WTC11 (cell line): ENCODE measurements around the gene ZNF646. TPM values are rescaled to one million over a fixed set of nuclear protein-coding genes. Genes with fewer than 3 reads are reported as not detected.

Source experiments
- ATAC-seq: fragments of 200-7000 bp; cut with Tn5 transposase; 2 replicates; pipeline ENCODE4 v1.10.0; 2021; ENCODE audit warnings: mild to moderate bottlenecking, moderate library complexity
- CTCF ChIA-PET: fragments of 300-600 bp; sonication (Branson Sonifier 250); formaldehyde crosslinking; loops from one replicate; lab custom pipeline; 2021; ENCODE audit warnings: antibody characterized with exemption; lab: Charles Lee
- POLR2A ChIA-PET: fragments of 350-600 bp; sonication (Branson Sonifier 250); formaldehyde crosslinking; loops from one replicate; lab custom pipeline; 2021; ENCODE audit warnings: antibody characterized with exemption; lab: Charles Lee
- DNase-seq: peaks from one replicate; pipeline ENCODE4 v3.0.0; 2021; ENCODE audit warnings: low spot score
- H3K27ac Mint-ChIP-seq: 2 replicates; pipeline ENCODE4 v1.8.0; 2021; ENCODE audit warnings: mixed read lengths
- H3K27me3 Mint-ChIP-seq: 2 replicates; pipeline ENCODE4 v1.8.0; 2021; ENCODE audit warnings: low read depth, mild to moderate bottlenecking, moderate library complexity, mixed read lengths
- H3K36me3 Mint-ChIP-seq: 2 replicates; pipeline ENCODE4 v1.8.0; 2021; ENCODE audit warnings: mixed read lengths
- H3K4me1 Mint-ChIP-seq: 2 replicates; pipeline ENCODE4 v1.8.0; 2022; ENCODE audit warnings: mixed read lengths
- H3K4me3 Mint-ChIP-seq: 2 replicates; pipeline ENCODE4 v1.8.0; 2021; ENCODE audit warnings: mild to moderate bottlenecking, moderate library complexity, mixed read lengths
- H3K9me3 Mint-ChIP-seq: 2 replicates; pipeline ENCODE4 v1.8.0; 2021; ENCODE audit warnings: mixed read lengths
- ATF1 ChIP-seq: sonication (generic); formaldehyde crosslinking; IDR thresholded peaks from 2 replicates; pipeline ENCODE4 v1.8.1; 2023; ENCODE audit warnings: mild to moderate bottlenecking, moderate library complexity, missing genetic modification reagents
- ELF4 ChIP-seq: sonication (generic); formaldehyde crosslinking; IDR thresholded peaks from 2 replicates; pipeline ENCODE4 v1.8.1; 2022; ENCODE audit warnings: low read depth, mild to moderate bottlenecking, moderate library complexity, missing genetic modification reagents
- ETV6 ChIP-seq: sonication (generic); formaldehyde crosslinking; IDR thresholded peaks from 2 replicates; pipeline ENCODE4 v1.8.1; 2022; ENCODE audit warnings: mild to moderate bottlenecking, missing genetic modification reagents
- FOXK1 ChIP-seq: sonication (generic); formaldehyde crosslinking; IDR thresholded peaks from 2 replicates; pipeline ENCODE4 v1.8.0; 2022; ENCODE audit warnings: mild to moderate bottlenecking, moderate library complexity, missing genetic modification reagents
- GABPB1 ChIP-seq: sonication (generic); formaldehyde crosslinking; IDR thresholded peaks from 2 replicates; pipeline ENCODE4 v1.8.1; 2023; ENCODE audit warnings: mild to moderate bottlenecking, missing genetic modification reagents
- JAZF1 ChIP-seq: fragments of 250-450 bp; sonication (Bioruptor Pico); IDR thresholded peaks from 2 replicates; pipeline ENCODE4 v1.9.0; 2021; ENCODE audit warnings: moderate library complexity, mild to moderate bottlenecking, inconsistent platforms
- KAT7 ChIP-seq: sonication (generic); formaldehyde crosslinking; IDR thresholded peaks from 2 replicates; pipeline ENCODE4 v1.8.1; 2023; ENCODE audit warnings: missing genetic modification reagents, mild to moderate bottlenecking, borderline replicate concordance
- MYBL2 ChIP-seq: sonication (generic); formaldehyde crosslinking; IDR thresholded peaks from 2 replicates; pipeline ENCODE4 v1.8.1; 2023; ENCODE audit warnings: mild to moderate bottlenecking, moderate library complexity, missing genetic modification reagents
- NR2C2 ChIP-seq: sonication (generic); formaldehyde crosslinking; IDR thresholded peaks from 2 replicates; pipeline ENCODE4 v1.8.0; 2022; ENCODE audit warnings: mild to moderate bottlenecking, missing genetic modification reagents
- RELA ChIP-seq: sonication (generic); formaldehyde crosslinking; IDR thresholded peaks from 2 replicates; pipeline ENCODE4 v1.8.1; 2022; ENCODE audit warnings: missing genetic modification reagents, mild to moderate bottlenecking, borderline replicate concordance
- TEAD4 ChIP-seq: sonication (generic); formaldehyde crosslinking; IDR thresholded peaks from 2 replicates; pipeline ENCODE4 v1.8.0; 2022; ENCODE audit warnings: mild to moderate bottlenecking, missing genetic modification reagents
- ZNF219 ChIP-seq: sonication (generic); formaldehyde crosslinking; IDR thresholded peaks from 2 replicates; pipeline ENCODE4 v1.8.0; 2023; ENCODE audit warnings: missing genetic modification reagents, mild to moderate bottlenecking, borderline replicate concordance
- ZNF263 ChIP-seq: sonication (generic); formaldehyde crosslinking; IDR thresholded peaks from 2 replicates; pipeline ENCODE4 v1.8.1; 2022; ENCODE audit warnings: low read depth, mild to moderate bottlenecking, moderate library complexity, missing genetic modification reagents
- ZNF396 ChIP-seq: fragments of 250-450 bp; sonication (Bioruptor Pico); IDR thresholded peaks from 2 replicates; pipeline ENCODE4 v1.8.0; 2021; ENCODE audit warnings: mild to moderate bottlenecking, moderate library complexity, borderline replicate concordance
- total RNA-seq: library from RNA; stranded (reverse); gene quantifications from 3 replicates; pipeline ENCODE4 v1.2.3, GENCODE V29; 2021
- TF ChIP-seq, protein P1 (sequence below): fragments of 250-450 bp; sonication (Bioruptor Pico); IDR thresholded peaks from 2 replicates; pipeline ENCODE4 v1.9.0; 2021; ENCODE audit warnings: mild to moderate bottlenecking
- TF ChIP-seq, protein P2 (sequence below): sonication (generic); formaldehyde crosslinking; IDR thresholded peaks from 2 replicates; pipeline ENCODE4 v1.8.0; 2023; ENCODE audit warnings: missing genetic modification reagents
- TF ChIP-seq, protein P3 (sequence below): sonication (generic); formaldehyde crosslinking; IDR thresholded peaks from 2 replicates; pipeline ENCODE4 v1.8.0; 2022; ENCODE audit warnings: mild to moderate bottlenecking, missing genetic modification reagents
- TF ChIP-seq, protein P4 (sequence below): sonication (generic); formaldehyde crosslinking; IDR thresholded peaks from 2 replicates; pipeline ENCODE4 v1.8.0; 2022; ENCODE audit warnings: missing genetic modification reagents
- TF ChIP-seq, protein P5 (sequence below): sonication (generic); formaldehyde crosslinking; IDR thresholded peaks from 2 replicates; pipeline ENCODE4 v1.8.1; 2022; ENCODE audit warnings: low read depth, mild to moderate bottlenecking, moderate library complexity, missing genetic modification reagents, borderline replicate concordance
- TF ChIP-seq, protein P6 (sequence below): fragments of 250-450 bp; sonication (Bioruptor Pico); IDR thresholded peaks from 2 replicates; pipeline ENCODE4 v1.9.0; 2021; ENCODE audit warnings: mild to moderate bottlenecking
- TF ChIP-seq, protein P7 (sequence below): sonication (generic); formaldehyde crosslinking; IDR thresholded peaks from 2 replicates; pipeline ENCODE4 v1.8.0; 2022; ENCODE audit warnings: mild to moderate bottlenecking, missing genetic modification reagents

The ZNF646 gene
- total RNA-seq, 1 experiment from 2014 or later: 29.3 TPM

DNA sequence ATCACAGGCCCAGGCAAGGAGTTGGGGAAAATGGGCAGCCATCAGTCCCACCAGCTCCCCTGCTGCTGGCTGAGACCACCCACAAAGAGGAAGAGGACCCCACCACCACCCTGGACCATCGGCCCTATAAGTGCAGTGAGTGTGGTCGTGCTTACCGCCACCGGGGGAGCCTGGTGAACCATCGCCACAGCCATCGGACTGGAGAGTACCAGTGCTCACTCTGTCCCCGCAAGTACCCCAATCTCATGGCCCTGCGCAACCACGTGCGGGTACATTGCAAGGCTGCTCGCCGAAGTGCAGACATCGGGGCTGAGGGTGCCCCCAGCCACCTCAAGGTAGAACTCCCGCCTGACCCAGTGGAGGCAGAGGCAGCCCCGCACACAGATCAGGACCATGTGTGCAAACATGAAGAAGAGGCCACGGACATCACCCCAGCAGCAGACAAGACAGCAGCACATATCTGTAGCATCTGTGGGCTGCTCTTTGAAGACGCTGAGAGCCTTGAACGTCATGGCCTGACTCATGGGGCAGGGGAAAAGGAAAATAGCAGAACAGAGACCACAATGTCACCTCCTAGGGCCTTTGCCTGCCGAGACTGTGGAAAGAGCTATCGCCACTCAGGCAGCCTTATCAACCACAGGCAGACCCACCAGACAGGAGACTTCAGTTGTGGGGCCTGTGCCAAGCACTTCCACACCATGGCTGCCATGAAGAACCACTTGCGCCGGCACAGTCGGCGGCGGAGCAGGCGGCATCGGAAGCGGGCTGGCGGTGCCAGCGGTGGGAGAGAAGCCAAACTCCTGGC is 3.6 kb downstream of the ZNF646 start:
- TF ChIP-seq ZNF263 (CRISPR knock-in tag): no peak
- TF ChIP-seq FOXK1 (CRISPR knock-in tag): no peak
- TF ChIP-seq, protein P1, sequence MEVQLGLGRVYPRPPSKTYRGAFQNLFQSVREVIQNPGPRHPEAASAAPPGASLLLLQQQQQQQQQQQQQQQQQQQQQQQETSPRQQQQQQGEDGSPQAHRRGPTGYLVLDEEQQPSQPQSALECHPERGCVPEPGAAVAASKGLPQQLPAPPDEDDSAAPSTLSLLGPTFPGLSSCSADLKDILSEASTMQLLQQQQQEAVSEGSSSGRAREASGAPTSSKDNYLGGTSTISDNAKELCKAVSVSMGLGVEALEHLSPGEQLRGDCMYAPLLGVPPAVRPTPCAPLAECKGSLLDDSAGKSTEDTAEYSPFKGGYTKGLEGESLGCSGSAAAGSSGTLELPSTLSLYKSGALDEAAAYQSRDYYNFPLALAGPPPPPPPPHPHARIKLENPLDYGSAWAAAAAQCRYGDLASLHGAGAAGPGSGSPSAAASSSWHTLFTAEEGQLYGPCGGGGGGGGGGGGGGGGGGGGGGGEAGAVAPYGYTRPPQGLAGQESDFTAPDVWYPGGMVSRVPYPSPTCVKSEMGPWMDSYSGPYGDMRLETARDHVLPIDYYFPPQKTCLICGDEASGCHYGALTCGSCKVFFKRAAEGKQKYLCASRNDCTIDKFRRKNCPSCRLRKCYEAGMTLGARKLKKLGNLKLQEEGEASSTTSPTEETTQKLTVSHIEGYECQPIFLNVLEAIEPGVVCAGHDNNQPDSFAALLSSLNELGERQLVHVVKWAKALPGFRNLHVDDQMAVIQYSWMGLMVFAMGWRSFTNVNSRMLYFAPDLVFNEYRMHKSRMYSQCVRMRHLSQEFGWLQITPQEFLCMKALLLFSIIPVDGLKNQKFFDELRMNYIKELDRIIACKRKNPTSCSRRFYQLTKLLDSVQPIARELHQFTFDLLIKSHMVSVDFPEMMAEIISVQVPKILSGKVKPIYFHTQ: no peak
- TF ChIP-seq MYBL2 (CRISPR knock-in tag): no peak
- TF ChIP-seq, protein P2, sequence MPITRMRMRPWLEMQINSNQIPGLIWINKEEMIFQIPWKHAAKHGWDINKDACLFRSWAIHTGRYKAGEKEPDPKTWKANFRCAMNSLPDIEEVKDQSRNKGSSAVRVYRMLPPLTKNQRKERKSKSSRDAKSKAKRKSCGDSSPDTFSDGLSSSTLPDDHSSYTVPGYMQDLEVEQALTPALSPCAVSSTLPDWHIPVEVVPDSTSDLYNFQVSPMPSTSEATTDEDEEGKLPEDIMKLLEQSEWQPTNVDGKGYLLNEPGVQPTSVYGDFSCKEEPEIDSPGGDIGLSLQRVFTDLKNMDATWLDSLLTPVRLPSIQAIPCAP (CRISPR knock-in tag): no peak
- TF ChIP-seq, protein P3, sequence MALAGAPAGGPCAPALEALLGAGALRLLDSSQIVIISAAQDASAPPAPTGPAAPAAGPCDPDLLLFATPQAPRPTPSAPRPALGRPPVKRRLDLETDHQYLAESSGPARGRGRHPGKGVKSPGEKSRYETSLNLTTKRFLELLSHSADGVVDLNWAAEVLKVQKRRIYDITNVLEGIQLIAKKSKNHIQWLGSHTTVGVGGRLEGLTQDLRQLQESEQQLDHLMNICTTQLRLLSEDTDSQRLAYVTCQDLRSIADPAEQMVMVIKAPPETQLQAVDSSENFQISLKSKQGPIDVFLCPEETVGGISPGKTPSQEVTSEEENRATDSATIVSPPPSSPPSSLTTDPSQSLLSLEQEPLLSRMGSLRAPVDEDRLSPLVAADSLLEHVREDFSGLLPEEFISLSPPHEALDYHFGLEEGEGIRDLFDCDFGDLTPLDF (CRISPR knock-in tag): no peak
- no peak for TF ChIP-seq ELF4 (CRISPR knock-in tag)
- POLR2A ChIA-PET: interaction anchor here (0.6 kb wide), 1 partner anchor 77 kb away, joined by 3 read pairs; no protein-coding TSS in a partner anchor

DNA sequence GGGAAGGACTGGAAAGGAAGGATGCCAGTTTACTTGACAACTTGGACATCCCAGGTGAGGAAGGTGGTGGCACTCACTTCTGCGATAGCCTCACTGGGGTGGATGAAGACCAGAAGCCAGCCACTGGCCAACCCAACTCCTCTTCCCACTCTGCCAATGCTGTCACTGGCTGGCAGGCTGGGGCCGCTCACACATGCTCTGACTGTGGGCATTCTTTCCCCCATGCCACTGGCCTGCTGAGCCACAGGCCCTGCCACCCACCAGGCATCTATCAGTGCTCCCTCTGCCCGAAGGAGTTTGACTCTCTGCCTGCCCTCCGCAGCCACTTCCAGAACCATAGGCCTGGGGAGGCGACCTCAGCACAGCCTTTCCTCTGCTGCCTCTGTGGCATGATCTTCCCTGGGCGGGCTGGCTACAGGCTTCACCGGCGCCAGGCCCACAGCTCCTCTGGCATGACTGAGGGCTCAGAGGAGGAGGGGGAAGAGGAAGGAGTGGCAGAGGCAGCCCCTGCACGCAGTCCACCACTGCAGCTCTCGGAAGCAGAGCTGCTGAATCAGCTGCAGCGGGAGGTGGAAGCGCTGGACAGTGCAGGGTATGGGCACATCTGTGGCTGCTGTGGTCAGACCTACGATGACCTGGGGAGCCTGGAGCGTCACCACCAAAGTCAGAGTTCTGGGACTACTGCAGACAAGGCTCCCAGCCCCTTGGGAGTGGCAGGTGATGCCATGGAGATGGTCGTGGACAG is 4.5 kb downstream of the ZNF646 start:
- Mint-ChIP-seq H3K27me3 (no peaks in the 10 kb centered on the region), H3K4me3 (no peak overlapping the region), H3K27ac (no peak overlapping the region), H3K9me3 (no peaks in the 10 kb centered on the region), H3K4me1 (peaks cover 7% of the 10 kb centered on the region), H3K36me3 (peaks cover 30% of the 10 kb centered on the region)
- ChIA-PET CTCF (interaction anchor here (1.6 kb wide), 1 partner anchor 64 kb away, joined by 8 read pairs; no protein-coding TSS in a partner anchor), POLR2A (no interaction called here)
- ATAC-seq (no peak), DNase-seq (no peak)
- TF ChIP-seq ETV6 (CRISPR knock-in tag) (no peak), GABPB1 (CRISPR knock-in tag) (no peak), ZNF219 (CRISPR knock-in tag) (no peak), ATF1 (CRISPR knock-in tag) (no peak), NR2C2 (CRISPR knock-in tag) (no peak), JAZF1 (no peak), KAT7 (CRISPR knock-in tag) (no peak), RELA (CRISPR knock-in tag) (no peak), TEAD4 (CRISPR knock-in tag) (no peak), ZNF396 (CRISPR knock-in tag) (no peak)
- TF ChIP-seq, protein P4, sequence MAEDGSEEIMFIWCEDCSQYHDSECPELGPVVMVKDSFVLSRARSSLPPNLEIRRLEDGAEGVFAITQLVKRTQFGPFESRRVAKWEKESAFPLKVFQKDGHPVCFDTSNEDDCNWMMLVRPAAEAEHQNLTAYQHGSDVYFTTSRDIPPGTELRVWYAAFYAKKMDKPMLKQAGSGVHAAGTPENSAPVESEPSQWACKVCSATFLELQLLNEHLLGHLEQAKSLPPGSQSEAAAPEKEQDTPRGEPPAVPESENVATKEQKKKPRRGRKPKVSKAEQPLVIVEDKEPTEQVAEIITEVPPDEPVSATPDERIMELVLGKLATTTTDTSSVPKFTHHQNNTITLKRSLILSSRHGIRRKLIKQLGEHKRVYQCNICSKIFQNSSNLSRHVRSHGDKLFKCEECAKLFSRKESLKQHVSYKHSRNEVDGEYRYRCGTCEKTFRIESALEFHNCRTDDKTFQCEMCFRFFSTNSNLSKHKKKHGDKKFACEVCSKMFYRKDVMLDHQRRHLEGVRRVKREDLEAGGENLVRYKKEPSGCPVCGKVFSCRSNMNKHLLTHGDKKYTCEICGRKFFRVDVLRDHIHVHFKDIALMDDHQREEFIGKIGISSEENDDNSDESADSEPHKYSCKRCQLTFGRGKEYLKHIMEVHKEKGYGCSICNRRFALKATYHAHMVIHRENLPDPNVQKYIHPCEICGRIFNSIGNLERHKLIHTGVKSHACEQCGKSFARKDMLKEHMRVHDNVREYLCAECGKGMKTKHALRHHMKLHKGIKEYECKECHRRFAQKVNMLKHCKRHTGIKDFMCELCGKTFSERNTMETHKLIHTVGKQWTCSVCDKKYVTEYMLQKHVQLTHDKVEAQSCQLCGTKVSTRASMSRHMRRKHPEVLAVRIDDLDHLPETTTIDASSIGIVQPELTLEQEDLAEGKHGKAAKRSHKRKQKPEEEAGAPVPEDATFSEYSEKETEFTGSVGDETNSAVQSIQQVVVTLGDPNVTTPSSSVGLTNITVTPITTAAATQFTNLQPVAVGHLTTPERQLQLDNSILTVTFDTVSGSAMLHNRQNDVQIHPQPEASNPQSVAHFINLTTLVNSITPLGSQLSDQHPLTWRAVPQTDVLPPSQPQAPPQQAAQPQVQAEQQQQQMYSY (CRISPR knock-in tag): no peak
- TF ChIP-seq, protein P5, sequence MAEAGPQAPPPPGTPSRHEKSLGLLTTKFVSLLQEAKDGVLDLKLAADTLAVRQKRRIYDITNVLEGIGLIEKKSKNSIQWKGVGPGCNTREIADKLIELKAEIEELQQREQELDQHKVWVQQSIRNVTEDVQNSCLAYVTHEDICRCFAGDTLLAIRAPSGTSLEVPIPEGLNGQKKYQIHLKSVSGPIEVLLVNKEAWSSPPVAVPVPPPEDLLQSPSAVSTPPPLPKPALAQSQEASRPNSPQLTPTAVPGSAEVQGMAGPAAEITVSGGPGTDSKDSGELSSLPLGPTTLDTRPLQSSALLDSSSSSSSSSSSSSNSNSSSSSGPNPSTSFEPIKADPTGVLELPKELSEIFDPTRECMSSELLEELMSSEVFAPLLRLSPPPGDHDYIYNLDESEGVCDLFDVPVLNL: no peak
- TF ChIP-seq, protein P2 (CRISPR knock-in tag): no peak
- TF ChIP-seq, protein P6, sequence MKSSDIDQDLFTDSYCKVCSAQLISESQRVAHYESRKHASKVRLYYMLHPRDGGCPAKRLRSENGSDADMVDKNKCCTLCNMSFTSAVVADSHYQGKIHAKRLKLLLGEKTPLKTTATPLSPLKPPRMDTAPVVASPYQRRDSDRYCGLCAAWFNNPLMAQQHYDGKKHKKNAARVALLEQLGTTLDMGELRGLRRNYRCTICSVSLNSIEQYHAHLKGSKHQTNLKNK (CRISPR knock-in tag): no peak
- TF ChIP-seq, protein P7, sequence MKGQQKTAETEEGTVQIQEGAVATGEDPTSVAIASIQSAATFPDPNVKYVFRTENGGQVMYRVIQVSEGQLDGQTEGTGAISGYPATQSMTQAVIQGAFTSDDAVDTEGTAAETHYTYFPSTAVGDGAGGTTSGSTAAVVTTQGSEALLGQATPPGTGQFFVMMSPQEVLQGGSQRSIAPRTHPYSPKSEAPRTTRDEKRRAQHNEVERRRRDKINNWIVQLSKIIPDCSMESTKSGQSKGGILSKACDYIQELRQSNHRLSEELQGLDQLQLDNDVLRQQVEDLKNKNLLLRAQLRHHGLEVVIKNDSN (CRISPR knock-in tag): no peak

More for the DNA sequence above, 3.6 kb downstream of the ZNF646 start:
- H3K27me3 Mint-ChIP-seq: no peaks in the 10 kb centered on the region
- H3K36me3 Mint-ChIP-seq: peaks cover 30% of the 10 kb centered on the region
- no peaks in the 10 kb centered on the region for H3K9me3 Mint-ChIP-seq
- H3K4me1 Mint-ChIP-seq: peaks cover 7% of the 10 kb centered on the region
- H3K4me3 Mint-ChIP-seq: no peak overlapping the region
- no peak for DNase-seq
- CTCF ChIA-PET: no interaction called here
- no peak overlapping the region for H3K27ac Mint-ChIP-seq
- ATAC-seq: no peak
